H1 (cell line): ENCODE measurements around the gene HTR4.

Experiments used
- EP300 ChIP-seq, 2 experiments: IDR thresholded peaks; 1 replicate in 1 of 2; 2 replicates in 1 of 2; pipeline ENCODE4 v1.6.1; 2011 to 2012; ENCODE audit warnings: low read depth in 2 of 2, low read length in 2 of 2, mild to moderate bottlenecking in 2 of 2, borderline replicate concordance in 1 of 2, inconsistent platforms in 1 of 2, moderate library complexity in 1 of 2
- FOSL1 ChIP-seq: IDR thresholded peaks from 2 replicates; pipeline ENCODE4 v1.6.1; 2011; ENCODE audit warnings: mild to moderate bottlenecking, low read depth, low read length, moderate library complexity; ENCODE audit not compliant: insufficient read depth
- POLR2AphosphoS5 ChIP-seq: IDR thresholded peaks from 2 replicates; pipeline ENCODE4 v1.6.1; 2011; ENCODE audit warnings: low read depth, low read length
- SRF ChIP-seq: IDR thresholded peaks from 2 replicates; pipeline ENCODE4 v1.6.1; 2011; ENCODE audit warnings: mild to moderate bottlenecking, low read depth, low read length, moderate library complexity
- TAF1 ChIP-seq: IDR thresholded peaks from 2 replicates; pipeline ENCODE4 v1.6.1; 2011; ENCODE audit warnings: mild to moderate bottlenecking, low read depth, low read length
- TF ChIP-seq, protein P1 (sequence below): IDR thresholded peaks from 2 replicates; pipeline ENCODE4 v1.6.1; 2011; ENCODE audit warnings: low read length, improper control_type of control experiment
- TF ChIP-seq, protein P2 (sequence below), 3 experiments: IDR thresholded peaks; 1 replicate in 2 of 3; 2 replicates in 1 of 3; pipeline versions ENCODE4 v1.5.1 to v1.6.1; 2011; ENCODE audit warnings: low read length in 3 of 3, mild to moderate bottlenecking in 3 of 3, inconsistent platforms in 2 of 3, low read depth in 1 of 3, moderate library complexity in 1 of 3; ENCODE audit not compliant: insufficient read depth in 1 of 3; ENCODE audit errors: control extremely low read depth in 1 of 3

DNA sequence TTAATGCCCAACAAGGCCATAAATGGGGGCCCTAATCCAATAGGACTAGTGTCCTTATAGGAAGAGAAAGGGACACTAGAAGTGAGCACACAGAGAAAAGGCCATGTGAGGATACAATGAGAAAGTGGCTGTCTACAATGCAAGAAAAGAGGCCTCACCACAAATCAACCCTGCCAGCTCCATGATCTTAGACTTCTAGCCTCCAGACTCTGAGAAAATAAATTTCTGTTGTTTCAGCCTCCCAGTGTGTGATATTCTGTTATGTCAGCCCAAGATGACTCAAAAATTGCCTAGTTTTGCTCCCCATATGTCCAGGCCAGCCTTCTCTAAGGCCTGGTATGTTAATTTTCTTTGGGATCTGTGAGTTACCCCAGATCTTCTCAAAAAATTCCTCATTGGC, 32.3 kb upstream of the HTR4 start:
- no peak for TF ChIP-seq EP300 (IDR thresholded peaks at IDR 0.05; ENCODE audit: borderline replicate concordance in 1 of 2, low read depth in 2 of 2, low read length in 2 of 2)
- no peak for TF ChIP-seq FOSL1
- TF ChIP-seq, protein P1, sequence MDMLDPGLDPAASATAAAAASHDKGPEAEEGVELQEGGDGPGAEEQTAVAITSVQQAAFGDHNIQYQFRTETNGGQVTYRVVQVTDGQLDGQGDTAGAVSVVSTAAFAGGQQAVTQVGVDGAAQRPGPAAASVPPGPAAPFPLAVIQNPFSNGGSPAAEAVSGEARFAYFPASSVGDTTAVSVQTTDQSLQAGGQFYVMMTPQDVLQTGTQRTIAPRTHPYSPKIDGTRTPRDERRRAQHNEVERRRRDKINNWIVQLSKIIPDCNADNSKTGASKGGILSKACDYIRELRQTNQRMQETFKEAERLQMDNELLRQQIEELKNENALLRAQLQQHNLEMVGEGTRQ, result no peak
- no peak for TF ChIP-seq SRF
- TF ChIP-seq, protein P2, sequence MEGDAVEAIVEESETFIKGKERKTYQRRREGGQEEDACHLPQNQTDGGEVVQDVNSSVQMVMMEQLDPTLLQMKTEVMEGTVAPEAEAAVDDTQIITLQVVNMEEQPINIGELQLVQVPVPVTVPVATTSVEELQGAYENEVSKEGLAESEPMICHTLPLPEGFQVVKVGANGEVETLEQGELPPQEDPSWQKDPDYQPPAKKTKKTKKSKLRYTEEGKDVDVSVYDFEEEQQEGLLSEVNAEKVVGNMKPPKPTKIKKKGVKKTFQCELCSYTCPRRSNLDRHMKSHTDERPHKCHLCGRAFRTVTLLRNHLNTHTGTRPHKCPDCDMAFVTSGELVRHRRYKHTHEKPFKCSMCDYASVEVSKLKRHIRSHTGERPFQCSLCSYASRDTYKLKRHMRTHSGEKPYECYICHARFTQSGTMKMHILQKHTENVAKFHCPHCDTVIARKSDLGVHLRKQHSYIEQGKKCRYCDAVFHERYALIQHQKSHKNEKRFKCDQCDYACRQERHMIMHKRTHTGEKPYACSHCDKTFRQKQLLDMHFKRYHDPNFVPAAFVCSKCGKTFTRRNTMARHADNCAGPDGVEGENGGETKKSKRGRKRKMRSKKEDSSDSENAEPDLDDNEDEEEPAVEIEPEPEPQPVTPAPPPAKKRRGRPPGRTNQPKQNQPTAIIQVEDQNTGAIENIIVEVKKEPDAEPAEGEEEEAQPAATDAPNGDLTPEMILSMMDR (IDR thresholded peaks at IDR 0.05; ENCODE audit: control extremely low read depth in 1 of 3, insufficient read depth in 1 of 3, low read depth in 1 of 3, low read length in 3 of 3), result no peak
- no peak for TF ChIP-seq POLR2AphosphoS5
- no peak for TF ChIP-seq TAF1
